HUDEP-2 (cell line): ENCODE data around the gene RALGPS1.

Experiments used
- DNase-seq, 76 experiments: peaks; one replicate each; lab custom pipeline; 2025; ENCODE audit not compliant: unreplicated experiment in 76 of 76; lab: John Stamatoyannopoulos, UW

RALGPS1 gene

GRCh38 chr9:127045148-127045547, 130.6 kb downstream of the RALGPS1 start:
- no peak for DNase-seq

- DNase-seq: no peak
Observed at GRCh38 chr9:127047971-127048370, 133.4 kb downstream of the RALGPS1 start.

GRCh38 chr9:127049044-127049443, 134.5 kb downstream of the RALGPS1 start:
- DNase-seq: no peak

- DNase-seq: no peak
Observed at GRCh38 chr9:127049581-127049980, 135.0 kb downstream of the RALGPS1 start.

- DNase-seq: no peak
Observed at GRCh38 chr9:127050152-127050551, 135.6 kb downstream of the RALGPS1 start.

- no peak for DNase-seq
Observed at GRCh38 chr9:127050591-127051001, 136.0 kb downstream of the RALGPS1 start.

GRCh38 chr9:127051881-127052595, 137.5 kb downstream of the RALGPS1 start:
- DNase-seq: no peak

- no peak for DNase-seq
Observed at GRCh38 chr9:127053057-127053821, 138.7 kb downstream of the RALGPS1 start.

GRCh38 chr9:127053960-127054359, 139.4 kb downstream of the RALGPS1 start:
- DNase-seq: no peak

GRCh38 chr9:127055745-127056402, 141.3 kb downstream of the RALGPS1 start:
- DNase-seq: no peak

GRCh38 chr9:127056446-127056845, 141.9 kb downstream of the RALGPS1 start:
- DNase-seq: no peak

GRCh38 chr9:127058011-127058644, 143.5 kb downstream of the RALGPS1 start:
- no peak for DNase-seq

- DNase-seq: no peak
Observed at GRCh38 chr9:127058645-127059021, 144.1 kb downstream of the RALGPS1 start.

- DNase-seq: no peak
Observed at GRCh38 chr9:127059030-127059429, 144.4 kb downstream of the RALGPS1 start.

- no peak for DNase-seq
Observed at GRCh38 chr9:127059765-127060361, 145.3 kb downstream of the RALGPS1 start.

- no peak for DNase-seq
Observed at GRCh38 chr9:127061411-127061810, 146.8 kb downstream of the RALGPS1 start.

- no peak for DNase-seq
Observed at GRCh38 chr9:127064335-127064734, 149.8 kb downstream of the RALGPS1 start.

GRCh38 chr9:127065592-127065991, 151.0 kb downstream of the RALGPS1 start:
- no peak for DNase-seq

- no peak for DNase-seq
Observed at GRCh38 chr9:127066060-127066850, 151.7 kb downstream of the RALGPS1 start.

GRCh38 chr9:127066851-127067136, 152.2 kb downstream of the RALGPS1 start:
- DNase-seq: no peak
